Stimulated activated CD4-positive, alpha-beta T cell treated with anti-CD3 and anti-CD28 coated beads, TNF-alpha, amount 100 ng/mL, for 4 hours (primary cell): Measurements from ENCODE around the gene TPGS2.
"Not testable (repeated sequence)": the region's sequence is repeated elsewhere in the genome, so short reads cannot be mapped to it uniquely, and the experiment has no call there.

ENCODE experiments used
- DNase-seq, 3 experiments: peaks; one replicate each; pipeline ENCODE4 v3.0.0-alpha.2; 2020; ENCODE audit warnings: low read depth in 3 of 3

Gene TPGS2

GRCh38 chr18:36776650-36777049, 52.2 kb downstream of the TPGS2 start:
- no peak for DNase-seq

- DNase-seq, result no peak
These were observed 53.4 kb downstream of the TPGS2 start for GRCh38 chr18:36775396-36775795.

- no peak for DNase-seq
These were observed 56.5 kb downstream of the TPGS2 start for GRCh38 chr18:36772241-36772723.

- DNase-seq, result no peak
These were observed 57.6 kb downstream of the TPGS2 start for GRCh38 chr18:36771245-36771644.

- no peak for DNase-seq
These were observed 58.4 kb downstream of the TPGS2 start for GRCh38 chr18:36770315-36770946.

- DNase-seq, result no peak
These were observed 59.0 kb downstream of the TPGS2 start for GRCh38 chr18:36769611-36770314.

GRCh38 chr18:36769172-36769571, 59.6 kb downstream of the TPGS2 start:
- DNase-seq, result no peak

- DNase-seq, result no peak
These were observed 62.0 kb downstream of the TPGS2 start for GRCh38 chr18:36766836-36767235.

- DNase-seq, result not testable (repeated sequence)
These were observed 65.8 kb downstream of the TPGS2 start for GRCh38 chr18:36762965-36763364.

- DNase-seq, result no peak
These were observed 66.7 kb downstream of the TPGS2 start for GRCh38 chr18:36762074-36762473.

- DNase-seq, result no peak
These were observed 67.6 kb downstream of the TPGS2 start for GRCh38 chr18:36761186-36761698.

- no peak for DNase-seq
These were observed 68.2 kb downstream of the TPGS2 start for GRCh38 chr18:36760598-36760997.

GRCh38 chr18:36759167-36759776, 69.5 kb downstream of the TPGS2 start:
- DNase-seq, result no peak

GRCh38 chr18:36758623-36759022, 70.2 kb downstream of the TPGS2 start:
- no peak for DNase-seq

GRCh38 chr18:36757991-36758390, 70.8 kb downstream of the TPGS2 start:
- no peak for DNase-seq

GRCh38 chr18:36757081-36757480, 71.7 kb downstream of the TPGS2 start:
- no peak for DNase-seq

- DNase-seq, result no peak
These were observed 72.6 kb downstream of the TPGS2 start for GRCh38 chr18:36756242-36756641.

- DNase-seq, result no peak
These were observed 75.6 kb downstream of the TPGS2 start for GRCh38 chr18:36752929-36753865.

- DNase-seq, result no peak
These were observed 83.4 kb downstream of the TPGS2 start for GRCh38 chr18:36745219-36745975.

- DNase-seq, result no peak
These were observed 84.4 kb downstream of the TPGS2 start for GRCh38 chr18:36744261-36744876.
